ENCODE results near the gene EHHADH.

The EHHADH gene

DNA sequence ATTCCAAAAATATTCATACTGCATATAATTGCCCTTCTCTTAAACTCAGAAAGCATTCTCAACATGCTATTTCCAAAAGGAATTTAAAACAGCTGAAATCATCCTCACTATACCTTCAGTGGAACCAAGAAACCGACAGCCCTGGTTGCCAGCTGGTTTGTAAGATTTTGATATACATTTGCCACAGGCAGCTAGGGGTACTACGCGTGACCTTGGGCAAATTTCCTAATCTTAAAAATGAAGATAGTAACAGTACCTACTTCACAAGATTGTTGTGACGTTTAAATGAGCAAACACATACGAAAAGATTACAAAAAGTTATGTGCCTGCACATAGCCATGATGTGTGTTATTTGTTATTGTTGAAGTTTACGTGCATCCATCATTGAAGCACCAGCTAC, 108.3 kb downstream of the EHHADH start:
- no peaks in the 10 kb centered on the region for H3K36me3 ChIP-seq (ENCODE audit: insufficient read depth, low read length)
- H3K27me3 ChIP-seq (ENCODE audit: insufficient read depth, low read length, poor library complexity, severe bottlenecking) = no peaks in the 10 kb centered on the region
- TF ChIP-seq, protein P1, sequence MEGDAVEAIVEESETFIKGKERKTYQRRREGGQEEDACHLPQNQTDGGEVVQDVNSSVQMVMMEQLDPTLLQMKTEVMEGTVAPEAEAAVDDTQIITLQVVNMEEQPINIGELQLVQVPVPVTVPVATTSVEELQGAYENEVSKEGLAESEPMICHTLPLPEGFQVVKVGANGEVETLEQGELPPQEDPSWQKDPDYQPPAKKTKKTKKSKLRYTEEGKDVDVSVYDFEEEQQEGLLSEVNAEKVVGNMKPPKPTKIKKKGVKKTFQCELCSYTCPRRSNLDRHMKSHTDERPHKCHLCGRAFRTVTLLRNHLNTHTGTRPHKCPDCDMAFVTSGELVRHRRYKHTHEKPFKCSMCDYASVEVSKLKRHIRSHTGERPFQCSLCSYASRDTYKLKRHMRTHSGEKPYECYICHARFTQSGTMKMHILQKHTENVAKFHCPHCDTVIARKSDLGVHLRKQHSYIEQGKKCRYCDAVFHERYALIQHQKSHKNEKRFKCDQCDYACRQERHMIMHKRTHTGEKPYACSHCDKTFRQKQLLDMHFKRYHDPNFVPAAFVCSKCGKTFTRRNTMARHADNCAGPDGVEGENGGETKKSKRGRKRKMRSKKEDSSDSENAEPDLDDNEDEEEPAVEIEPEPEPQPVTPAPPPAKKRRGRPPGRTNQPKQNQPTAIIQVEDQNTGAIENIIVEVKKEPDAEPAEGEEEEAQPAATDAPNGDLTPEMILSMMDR (conservative IDR thresholded peaks at IDR 0.05; ENCODE audit: low read length) = no peak
- TF ChIP-seq EZH2phosphoT487 (IDR thresholded peaks at IDR 0.05; ENCODE audit: borderline replicate concordance) = no peak
- no peaks in the 10 kb centered on the region for H3F3A ChIP-seq (ENCODE audit: low read depth)
- no peaks in the 10 kb centered on the region for H4K20me1 ChIP-seq (ENCODE audit: insufficient read depth, low read length, poor library complexity, severe bottlenecking)
- H2AFZ ChIP-seq (ENCODE audit: low read length) = no peak overlapping the region
- no peaks in the 10 kb centered on the region for H3K9me2 ChIP-seq (replicated peaks; ENCODE audit: low read depth, low read length)
- no peaks in the 10 kb centered on the region for H3K4me1 ChIP-seq (ENCODE audit: insufficient read depth, low read length, poor library complexity, severe bottlenecking)
- H3K4me2 ChIP-seq (ENCODE audit: low read depth, low read length, poor library complexity, severe bottlenecking) = no peak overlapping the region
- no peaks in the 10 kb centered on the region for H3K9me3 ChIP-seq (ENCODE audit: insufficient read depth, low read depth, low read length)
- no peak overlapping the region for H3K4me3 ChIP-seq (ENCODE audit: low read length, poor library complexity, severe bottlenecking)
- H3K79me2 ChIP-seq (ENCODE audit: insufficient read depth, low read length) = no peaks in the 10 kb centered on the region
- H3K9ac ChIP-seq (ENCODE audit: low read depth, low read length, poor library complexity, severe bottlenecking) = no peak overlapping the region

DNA sequence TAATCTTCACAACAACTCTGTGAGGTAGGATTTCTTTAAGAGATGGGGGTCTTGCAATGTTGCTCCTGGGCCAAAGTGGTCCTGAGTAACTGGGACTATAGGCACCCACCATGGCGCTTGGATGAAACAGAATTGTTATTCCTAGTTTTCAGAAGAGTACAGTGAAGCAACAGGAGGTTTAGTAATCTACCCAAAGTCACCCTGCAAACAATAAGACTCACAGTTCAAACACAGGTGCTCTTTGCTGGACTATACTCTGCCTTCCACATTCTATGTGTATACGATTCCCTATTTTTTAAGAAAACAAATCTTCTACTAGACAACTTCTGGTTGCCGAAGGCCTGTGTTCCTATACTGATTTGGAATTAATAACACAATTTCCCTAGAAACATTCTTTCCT, 109.1 kb downstream of the EHHADH start:
- Histone ChIP-seq H3K9me2 (replicated peaks; ENCODE audit: low read depth, low read length) (no peaks in the 10 kb centered on the region), H3K9me3 (ENCODE audit: insufficient read depth, low read depth, low read length) (no peaks in the 10 kb centered on the region), H3K4me1 (ENCODE audit: insufficient read depth, low read length, poor library complexity, severe bottlenecking) (no peaks in the 10 kb centered on the region), H3K36me3 (ENCODE audit: insufficient read depth, low read length) (no peaks in the 10 kb centered on the region), H3K27me3 (ENCODE audit: insufficient read depth, low read length, poor library complexity, severe bottlenecking) (no peaks in the 10 kb centered on the region), H3F3A (ENCODE audit: low read depth) (no peaks in the 10 kb centered on the region), H3K79me2 (ENCODE audit: insufficient read depth, low read length) (no peaks in the 10 kb centered on the region), H3K4me3 (ENCODE audit: low read length, poor library complexity, severe bottlenecking) (no peak overlapping the region), H4K20me1 (ENCODE audit: insufficient read depth, low read length, poor library complexity, severe bottlenecking) (no peaks in the 10 kb centered on the region), H3K9ac (ENCODE audit: low read depth, low read length, poor library complexity, severe bottlenecking) (no peak overlapping the region), H3K4me2 (ENCODE audit: low read depth, low read length, poor library complexity, severe bottlenecking) (no peak overlapping the region), H2AFZ (ENCODE audit: low read length) (no peak overlapping the region)
- TF ChIP-seq, protein P1 (conservative IDR thresholded peaks at IDR 0.05; ENCODE audit: low read length) = no peak
- no peak for TF ChIP-seq EZH2phosphoT487 (IDR thresholded peaks at IDR 0.05; ENCODE audit: borderline replicate concordance)
